Central memory CD4-positive, alpha-beta T cell (primary cell): ENCODE data around the gene MPPED2.

Source experiments
- DNase-seq: peaks from one replicate; pipeline ENCODE4 v3.0.0; 2022

MPPED2 gene

DNA sequence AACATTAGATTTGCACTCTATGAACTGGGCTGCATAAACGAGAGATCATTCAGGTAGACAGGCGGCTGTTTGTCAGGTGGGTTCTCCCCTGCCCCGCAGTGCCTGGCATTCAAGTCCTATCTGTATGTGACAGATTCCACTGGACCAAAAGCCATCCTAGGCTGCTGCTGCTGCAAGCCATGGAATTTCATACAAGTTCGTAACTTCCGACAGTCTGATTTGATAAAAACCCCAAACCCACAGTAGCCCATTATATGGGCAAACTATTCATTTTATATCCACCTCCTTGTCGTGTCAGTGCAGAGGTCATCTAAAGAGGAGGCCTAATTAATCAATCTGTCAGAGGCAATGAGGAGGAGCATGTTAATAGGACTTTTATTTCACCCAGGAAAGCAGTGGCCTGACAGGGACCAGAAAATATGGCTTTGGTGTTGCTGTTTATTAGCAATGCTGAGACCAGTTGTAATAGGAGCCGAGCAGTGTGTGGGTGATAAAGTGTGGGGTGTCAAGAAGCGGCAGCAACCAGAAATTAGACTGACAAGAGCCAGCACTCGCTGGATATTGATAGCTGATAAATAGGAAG, 139.0 kb downstream of the MPPED2 start:
- DNase-seq: no peak

DNA sequence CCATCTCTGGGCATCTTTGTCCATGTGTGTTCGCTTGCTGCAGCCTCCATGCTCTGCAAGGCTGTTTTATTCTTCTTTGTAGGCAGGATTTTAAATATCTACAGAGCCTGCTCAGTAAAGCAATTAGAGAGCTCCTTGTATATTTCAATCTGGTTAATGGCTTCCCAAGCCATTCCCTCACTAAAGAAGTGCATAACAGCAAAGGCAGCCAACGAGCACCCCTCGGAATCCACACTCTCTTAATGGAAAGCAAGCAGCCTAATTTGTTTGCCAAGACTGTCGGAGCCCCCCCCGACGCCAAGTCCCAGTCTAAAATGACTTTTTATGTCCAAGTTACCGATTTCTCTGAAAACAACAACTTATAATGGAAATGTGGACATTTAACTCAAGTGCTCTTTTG, 139.6 kb downstream of the MPPED2 start:
- DNase-seq: no peak

- no peak for DNase-seq
These were observed 141.1 kb downstream of the MPPED2 start for GRCh38 chr11:30445056-30445455.

- no peak for DNase-seq
These were observed 145.6 kb downstream of the MPPED2 start for GRCh38 chr11:30440510-30440909.

GRCh38 chr11:30436801-30437200, 149.4 kb downstream of the MPPED2 start:
- DNase-seq: no peak

DNA sequence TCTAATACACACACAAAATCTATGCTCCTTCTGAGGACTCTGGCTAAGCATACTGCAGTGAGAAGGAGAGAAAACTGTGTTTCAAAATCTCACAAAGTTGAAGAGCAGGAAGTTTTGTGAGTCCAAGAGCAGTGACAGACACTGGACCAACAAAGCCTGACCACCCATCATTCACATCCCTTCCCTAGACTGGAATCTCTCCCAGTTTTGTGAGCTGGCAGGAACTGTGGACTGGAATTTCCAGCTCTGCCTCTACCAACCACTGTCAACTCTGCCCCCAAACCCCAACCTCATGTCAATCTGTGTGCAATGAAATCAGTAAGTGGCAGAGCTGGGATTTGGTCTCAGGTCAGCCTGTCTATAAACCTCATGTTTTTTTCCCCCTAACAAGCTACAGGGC, 150.7 kb downstream of the MPPED2 start:
- DNase-seq: no peak

DNA sequence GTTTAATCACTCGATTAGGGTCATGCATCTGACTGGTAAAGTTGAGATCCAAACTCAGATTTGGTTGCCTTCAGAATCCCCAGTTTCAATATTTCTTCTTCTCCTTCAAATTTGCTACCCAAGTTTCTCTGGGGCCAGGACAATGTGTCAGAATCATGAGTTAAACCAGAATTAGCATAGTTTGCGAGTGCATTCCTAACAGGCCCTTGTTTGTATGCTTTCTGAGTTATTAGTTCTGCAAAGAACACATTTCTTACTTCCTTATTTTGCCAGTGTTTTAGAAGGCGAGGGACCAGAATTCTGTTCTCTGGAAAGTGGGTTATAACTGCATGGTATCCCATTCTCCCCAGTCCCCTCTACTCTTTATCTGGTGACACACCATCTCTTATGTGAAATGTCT, 151.3 kb downstream of the MPPED2 start:
- no peak for DNase-seq

DNA sequence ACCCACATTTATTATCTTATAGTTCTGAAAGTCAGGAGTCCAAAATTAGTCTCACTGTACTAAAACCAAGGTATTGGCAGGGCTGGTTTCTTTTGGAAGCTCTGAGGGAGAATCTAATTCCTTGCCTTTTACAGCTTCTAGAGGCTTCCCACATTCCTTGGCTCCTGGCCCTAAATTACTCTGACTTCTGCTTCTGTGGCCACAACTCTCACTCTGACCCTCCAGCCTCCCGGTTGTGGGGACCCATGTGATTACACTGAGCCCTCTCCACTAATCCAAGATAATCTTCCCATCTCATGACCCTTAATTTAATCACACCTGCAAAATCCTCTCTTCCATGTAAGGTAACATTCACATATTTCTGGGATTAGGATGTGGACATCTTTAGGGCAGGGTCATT, 152.3 kb downstream of the MPPED2 start:
- no peak for DNase-seq

GRCh38 chr11:30432716-30433115, 153.4 kb downstream of the MPPED2 start:
- DNase-seq: no peak

- no peak for DNase-seq
These were observed 154.0 kb downstream of the MPPED2 start for GRCh38 chr11:30432178-30432577.

DNA sequence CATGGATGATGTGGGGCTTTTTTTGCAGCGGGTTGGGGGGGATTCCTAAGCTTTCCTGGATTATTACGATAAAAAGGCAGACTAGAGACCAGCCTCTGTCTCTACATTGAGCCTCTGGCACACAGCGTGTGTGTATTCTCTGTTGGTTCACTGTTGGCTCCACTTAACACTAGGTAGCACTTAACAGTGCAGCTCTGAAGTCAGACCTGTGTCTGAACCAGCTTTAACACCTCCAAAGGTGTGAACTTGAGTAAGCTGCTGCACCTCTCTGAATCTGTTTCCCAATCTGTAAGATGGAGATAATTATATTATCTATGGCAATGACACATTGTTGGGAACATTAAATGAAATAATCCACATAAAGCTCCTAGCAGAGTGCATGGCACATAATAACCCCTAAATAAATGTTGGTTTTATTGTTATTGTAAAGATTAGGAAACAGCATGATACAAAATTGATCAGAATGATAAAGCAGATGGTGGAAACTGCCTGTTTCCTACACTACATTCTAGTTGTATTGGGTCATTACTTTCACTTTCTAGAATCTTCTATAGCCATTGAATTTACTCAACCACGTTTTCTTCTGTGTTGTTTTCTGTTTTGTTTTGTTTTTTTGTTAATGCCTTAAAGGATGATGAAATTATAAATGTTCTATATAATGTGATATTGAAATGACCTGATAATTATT, 154.9 kb downstream of the MPPED2 start:
- DNase-seq: no peak

DNA sequence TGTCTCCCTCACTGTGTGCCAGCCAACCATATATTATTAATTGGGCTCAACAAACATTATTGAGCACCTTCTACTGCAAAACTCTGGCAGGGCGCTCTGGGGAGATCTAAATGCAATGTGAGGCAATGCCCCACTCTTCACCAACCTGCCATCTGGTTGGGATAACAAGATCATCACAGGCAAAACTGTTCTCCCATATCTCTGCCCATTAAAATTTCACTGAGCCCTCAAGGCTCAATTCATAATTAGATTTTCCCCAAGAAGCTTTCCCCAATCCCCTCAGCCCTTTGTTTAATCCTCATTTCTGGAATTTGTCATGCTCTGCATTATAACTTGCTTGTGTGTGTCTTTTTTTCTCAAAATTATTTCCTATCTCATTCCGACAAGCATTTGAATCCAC, 156.6 kb downstream of the MPPED2 start:
- no peak for DNase-seq

DNA sequence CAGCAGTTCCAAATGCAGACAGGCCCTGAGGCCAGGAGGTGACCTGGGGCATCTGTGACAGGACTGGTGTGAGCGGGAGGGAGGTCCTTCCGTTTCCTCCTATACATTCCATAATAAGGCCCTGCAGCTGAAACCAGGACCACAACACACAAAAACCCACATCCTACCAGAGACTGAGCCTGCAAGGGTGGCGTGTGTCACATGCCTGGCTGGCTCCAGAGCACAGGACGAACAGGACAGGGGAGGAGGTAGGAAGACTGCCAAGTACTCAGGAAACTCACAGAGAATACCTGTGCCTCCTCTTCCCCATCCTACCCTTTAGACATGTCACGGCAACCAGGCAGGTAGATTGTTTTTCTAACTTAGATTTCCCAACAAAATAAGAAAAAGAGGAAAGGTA, 159.4 kb downstream of the MPPED2 start:
- DNase-seq: no peak

DNA sequence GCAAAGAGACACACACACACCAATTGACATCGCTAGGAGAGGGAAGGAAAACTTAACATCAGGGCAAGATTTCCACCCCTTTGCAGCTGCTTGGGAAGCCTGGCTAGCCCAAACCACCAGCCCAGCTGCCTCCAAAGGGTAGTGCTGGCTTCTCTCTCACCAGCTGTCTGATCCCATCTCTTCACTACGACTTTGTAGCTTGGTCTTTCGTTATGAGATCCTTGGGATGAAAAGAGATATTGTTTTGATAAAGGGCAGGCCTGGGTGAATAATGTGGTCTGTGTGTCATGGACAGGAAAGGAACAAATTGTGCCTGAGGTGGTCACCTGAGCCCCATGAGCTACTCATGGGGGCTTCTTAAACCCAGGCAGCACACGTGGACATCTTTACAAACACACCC, 161.3 kb downstream of the MPPED2 start:
- no peak for DNase-seq

- DNase-seq: no peak
These were observed 161.8 kb downstream of the MPPED2 start for GRCh38 chr11:30424321-30424720.

- no peak for DNase-seq
These were observed 162.3 kb downstream of the MPPED2 start for GRCh38 chr11:30423886-30424285.

DNA sequence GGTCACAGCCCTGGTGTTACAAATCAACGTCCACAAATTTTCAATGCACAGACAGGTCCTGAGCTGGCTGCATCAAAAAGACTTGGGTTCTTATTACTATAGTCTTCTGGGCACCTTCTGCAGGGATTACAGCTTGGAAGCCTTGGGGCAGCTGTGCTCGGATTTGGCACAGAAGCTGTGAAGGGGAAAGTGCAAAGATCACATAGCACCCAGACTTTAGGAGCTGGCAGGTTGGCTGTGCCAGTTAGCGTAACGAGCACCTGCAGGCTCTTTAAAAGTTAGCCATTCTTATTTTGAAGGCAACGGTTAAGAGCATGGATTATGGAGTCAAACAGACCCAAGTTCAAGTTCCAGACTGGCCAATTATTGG, 162.9 kb downstream of the MPPED2 start:
- no peak for DNase-seq

GRCh38 chr11:30422447-30423278, 163.5 kb downstream of the MPPED2 start:
- DNase-seq: no peak

GRCh38 chr11:30420233-30420787, 165.8 kb downstream of the MPPED2 start:
- DNase-seq: no peak

DNA sequence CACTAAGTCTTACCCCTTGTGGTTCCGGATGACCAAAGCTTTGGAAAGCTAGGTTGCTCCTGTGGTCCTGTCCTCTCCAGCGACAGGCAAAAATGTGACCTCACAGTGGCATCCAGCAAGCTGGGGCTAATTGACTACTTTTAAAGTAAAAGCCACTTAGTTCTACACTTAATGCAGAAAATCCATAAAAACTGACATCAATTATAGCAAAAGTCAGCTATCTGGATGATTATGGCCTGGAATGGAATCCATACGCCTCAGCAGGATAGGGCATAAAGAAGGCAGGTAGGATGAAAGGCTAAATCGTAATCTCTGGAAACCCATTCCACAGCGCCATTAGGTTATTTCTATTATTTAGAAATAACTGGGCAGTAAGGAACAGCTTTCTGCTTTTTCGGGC, 171.3 kb downstream of the MPPED2 start:
- no peak for DNase-seq

GRCh38 chr11:30414244-30414643, 171.9 kb downstream of the MPPED2 start:
- DNase-seq: no peak

DNA sequence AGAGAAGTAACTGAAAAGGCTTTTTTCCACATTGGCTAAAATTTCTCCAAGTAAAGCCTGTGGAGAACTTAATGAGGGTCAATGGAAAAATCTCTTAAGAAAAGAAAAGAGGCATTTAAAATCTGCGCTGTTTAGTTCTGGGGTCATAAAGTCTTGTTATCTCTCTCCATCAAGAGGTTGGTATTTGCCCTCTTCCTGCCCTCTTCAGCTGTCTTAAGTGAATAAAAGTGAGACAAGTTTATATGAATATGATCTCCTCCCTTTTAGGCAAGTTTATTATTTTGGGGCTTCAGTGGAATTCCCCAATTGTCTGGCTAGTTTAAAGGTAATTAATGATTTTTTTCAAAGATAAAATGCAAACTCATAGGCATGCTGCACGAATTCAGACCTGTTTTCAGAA, 173.6 kb downstream of the MPPED2 start:
- DNase-seq: no peak

DNA sequence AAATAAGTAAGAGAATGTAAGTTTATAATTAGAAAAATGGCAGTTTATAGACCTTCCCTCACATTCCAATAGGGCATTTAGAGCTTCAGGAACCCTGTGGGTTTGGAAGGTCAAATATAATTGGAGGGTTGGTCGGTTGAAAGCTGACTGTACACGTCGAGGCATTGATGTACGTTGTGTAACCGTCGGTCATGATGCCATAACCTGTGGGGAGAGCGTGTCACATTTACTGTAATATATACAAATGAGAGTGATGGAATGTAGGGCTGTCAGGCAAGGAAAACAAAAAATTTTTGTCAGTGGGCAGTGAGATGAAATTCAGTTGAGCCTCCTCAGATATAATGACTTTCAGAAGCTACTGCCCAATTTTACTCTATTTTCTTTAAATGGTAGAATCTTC, 174.8 kb downstream of the MPPED2 start:
- DNase-seq: no peak
